ENCODE measurements around the gene CCDC71L.

CCDC71L gene

GRCh38 chr7:106623315-106623660 is 37.7 kb downstream of the CCDC71L start:
- no peak for DNase-seq

- no peak for DNase-seq
These were observed 38.2 kb downstream of the CCDC71L start for GRCh38 chr7:106622654-106623314.

GRCh38 chr7:106621393-106622132 is 39.4 kb downstream of the CCDC71L start:
- DNase-seq = no peak

GRCh38 chr7:106620676-106621075 is 40.3 kb downstream of the CCDC71L start:
- no peak for DNase-seq

GRCh38 chr7:106620034-106620433 is 40.9 kb downstream of the CCDC71L start:
- no peak for DNase-seq

- DNase-seq = no peak
These were observed 41.7 kb downstream of the CCDC71L start for GRCh38 chr7:106619213-106619612.

- no peak for DNase-seq
These were observed 42.5 kb downstream of the CCDC71L start for GRCh38 chr7:106618480-106618879.

- no peak for DNase-seq
These were observed 43.1 kb downstream of the CCDC71L start for GRCh38 chr7:106617860-106618259.

GRCh38 chr7:106616708-106617051 is 44.3 kb downstream of the CCDC71L start:
- DNase-seq = no peak

- no peak for DNase-seq
These were observed 44.9 kb downstream of the CCDC71L start for GRCh38 chr7:106615808-106616707.

GRCh38 chr7:106614751-106615150 is 46.2 kb downstream of the CCDC71L start:
- DNase-seq = no peak

GRCh38 chr7:106613848-106614560 is 47.0 kb downstream of the CCDC71L start:
- DNase-seq = no peak

GRCh38 chr7:106613279-106613678 is 47.7 kb downstream of the CCDC71L start:
- DNase-seq = no peak

- no peak for DNase-seq
These were observed 48.5 kb downstream of the CCDC71L start for GRCh38 chr7:106612432-106612831.

GRCh38 chr7:106611911-106612310 is 49.0 kb downstream of the CCDC71L start:
- no peak for DNase-seq

GRCh38 chr7:106610996-106611886 is 49.7 kb downstream of the CCDC71L start:
- no peak for DNase-seq

GRCh38 chr7:106609416-106609815 is 51.5 kb downstream of the CCDC71L start:
- no peak for DNase-seq

GRCh38 chr7:106608661-106609060 is 52.3 kb downstream of the CCDC71L start:
- DNase-seq = no peak
